ENCODE data around the gene PSG3.
"Not testable (repeated sequence)": the region's sequence is repeated elsewhere in the genome, so short reads cannot be mapped to it uniquely, and the experiment has no call there.

The PSG3 gene

GRCh38 chr19:42695811-42696503 is 44.3 kb downstream of the PSG3 start:
- Histone ChIP-seq H3K4me1 (ENCODE audit: control insufficient read depth in 5 of 5, insufficient read depth in 5 of 5, low read length in 5 of 5) (peaks cover 0 to 2% (median 0%) of the 10 kb centered on the region in 5 donors), H3K36me3 (ENCODE audit: control insufficient read depth in 5 of 5, insufficient read depth in 5 of 5, low read length in 5 of 5) (no peaks in the 10 kb centered on the region), H3K9me3 (ENCODE audit: control insufficient read depth in 5 of 5, low read length in 5 of 5) (no peaks in the 10 kb centered on the region), H3K4me3 (ENCODE audit: low read depth in 1 of 5, low read length in 5 of 5) (no peak overlapping the region), H3K27ac (ENCODE audit: low read depth, low read length) (no peak overlapping the region), H3K9ac (ENCODE audit: low read length in 5 of 5) (no peak overlapping the region), H3K27me3 (ENCODE audit: control insufficient read depth in 5 of 5, insufficient read depth in 4 of 5, low read length in 5 of 5) (peaks cover 0 to 2% (median 2%) of the 10 kb centered on the region in 5 donors)

- no peak overlapping the region for H3K9ac ChIP-seq (ENCODE audit: low read length in 5 of 5)
- peaks cover 0 to 2% (median 2%) of the 10 kb centered on the region in 5 donors for H3K27me3 ChIP-seq (ENCODE audit: control insufficient read depth in 5 of 5, insufficient read depth in 4 of 5, low read length in 5 of 5)
- no peak overlapping the region for H3K4me3 ChIP-seq (ENCODE audit: low read depth in 1 of 5, low read length in 5 of 5)
Observed at GRCh38 chr19:42693760-42694350, 46.4 kb downstream of the PSG3 start.

GRCh38 chr19:42683917-42684513 is 56.3 kb downstream of the PSG3 start:
- no peak overlapping the region for H3K4me3 ChIP-seq (ENCODE audit: low read depth in 1 of 5, low read length in 5 of 5)
- no peaks in the 10 kb centered on the region for H3K36me3 ChIP-seq (ENCODE audit: control insufficient read depth in 5 of 5, insufficient read depth in 5 of 5, low read length in 5 of 5)
- no peak overlapping the region for H3K27ac ChIP-seq (ENCODE audit: low read depth, low read length)
- H3K4me1 ChIP-seq (ENCODE audit: control insufficient read depth in 5 of 5, insufficient read depth in 5 of 5, low read length in 5 of 5) = no peaks in the 10 kb centered on the region
- H3K9ac ChIP-seq (ENCODE audit: low read length in 5 of 5) = no peak overlapping the region
- peaks cover 0 to 14% (median 3%) of the 10 kb centered on the region in 5 donors for H3K9me3 ChIP-seq (ENCODE audit: control insufficient read depth in 5 of 5, low read length in 5 of 5)
- H3K27me3 ChIP-seq (ENCODE audit: control insufficient read depth in 5 of 5, insufficient read depth in 4 of 5, low read length in 5 of 5) = no peaks in the 10 kb centered on the region

More at GRCh38 chr19:42693760-42694350, 46.4 kb downstream of the PSG3 start:
- Histone ChIP-seq H3K4me1 (ENCODE audit: control insufficient read depth in 5 of 5, insufficient read depth in 5 of 5, low read length in 5 of 5) (peaks cover 0 to 1% (median 0%) of the 10 kb centered on the region in 5 donors), H3K27ac (ENCODE audit: low read depth, low read length) (no peak overlapping the region), H3K9me3 (ENCODE audit: control insufficient read depth in 5 of 5, low read length in 5 of 5) (no peaks in the 10 kb centered on the region), H3K36me3 (ENCODE audit: control insufficient read depth in 5 of 5, insufficient read depth in 5 of 5, low read length in 5 of 5) (no peaks in the 10 kb centered on the region)

GRCh38 chr19:42676326-42676725 is 64.0 kb downstream of the PSG3 start:
- H3K4me1 ChIP-seq (ENCODE audit: control insufficient read depth in 5 of 5, insufficient read depth in 5 of 5, low read length in 5 of 5); H3K27me3 ChIP-seq (ENCODE audit: control insufficient read depth in 5 of 5, insufficient read depth in 4 of 5, low read length in 5 of 5); H3K27ac ChIP-seq (ENCODE audit: low read depth, low read length); H3K36me3 ChIP-seq (ENCODE audit: control insufficient read depth in 5 of 5, insufficient read depth in 5 of 5, low read length in 5 of 5); H3K9ac ChIP-seq (ENCODE audit: low read length in 5 of 5); H3K4me3 ChIP-seq (ENCODE audit: low read depth in 1 of 5, low read length in 5 of 5); H3K9me3 ChIP-seq (ENCODE audit: control insufficient read depth in 5 of 5, low read length in 5 of 5): not testable (repeated sequence)

- not testable (repeated sequence) for H3K9ac ChIP-seq (ENCODE audit: low read length in 5 of 5); H3K27me3 ChIP-seq (ENCODE audit: control insufficient read depth in 5 of 5, insufficient read depth in 4 of 5, low read length in 5 of 5); H3K27ac ChIP-seq (ENCODE audit: low read depth, low read length); H3K4me3 ChIP-seq (ENCODE audit: low read depth in 1 of 5, low read length in 5 of 5); H3K4me1 ChIP-seq (ENCODE audit: control insufficient read depth in 5 of 5, insufficient read depth in 5 of 5, low read length in 5 of 5); H3K36me3 ChIP-seq (ENCODE audit: control insufficient read depth in 5 of 5, insufficient read depth in 5 of 5, low read length in 5 of 5); H3K9me3 ChIP-seq (ENCODE audit: control insufficient read depth in 5 of 5, low read length in 5 of 5)
Observed at GRCh38 chr19:42674549-42674948, 65.7 kb downstream of the PSG3 start.

Measured in subcutaneous abdominal adipose tissue (tissue), 5 donors.